ENCODE results near the gene LRRC4C.
"Not testable (repeated sequence)": the region's sequence is repeated elsewhere in the genome, so short reads cannot be mapped to it uniquely, and the experiment has no call there.

Gene LRRC4C

GRCh38 chr11:40179541-40179940 lies 1279.9 kb downstream of the LRRC4C start:
- DNase-seq (ENCODE audit: low read depth, low spot score): no peak

GRCh38 chr11:40178470-40178869 lies 1281.0 kb downstream of the LRRC4C start:
- no peak for DNase-seq (ENCODE audit: low read depth, low spot score)

DNA sequence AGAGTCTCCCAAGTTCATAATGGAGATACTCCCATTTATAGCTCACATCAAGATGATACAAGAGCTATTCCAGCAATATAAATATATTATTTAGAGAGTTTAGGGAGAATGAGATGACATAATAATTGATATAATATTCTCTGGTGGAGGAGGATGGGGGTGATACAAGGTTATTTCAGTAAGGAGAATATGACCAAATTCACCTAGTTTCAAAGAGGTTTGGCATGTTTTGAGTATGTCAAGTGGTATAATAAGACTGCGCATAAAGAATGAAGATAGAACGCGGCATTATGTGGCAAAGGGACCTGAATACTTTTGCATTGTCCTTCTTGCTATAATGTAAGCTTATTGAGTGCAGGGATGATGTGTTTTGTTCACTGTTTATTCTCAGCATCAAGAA lies 1283.5 kb downstream of the LRRC4C start:
- no peak for DNase-seq (ENCODE audit: low read depth, low spot score)

DNA sequence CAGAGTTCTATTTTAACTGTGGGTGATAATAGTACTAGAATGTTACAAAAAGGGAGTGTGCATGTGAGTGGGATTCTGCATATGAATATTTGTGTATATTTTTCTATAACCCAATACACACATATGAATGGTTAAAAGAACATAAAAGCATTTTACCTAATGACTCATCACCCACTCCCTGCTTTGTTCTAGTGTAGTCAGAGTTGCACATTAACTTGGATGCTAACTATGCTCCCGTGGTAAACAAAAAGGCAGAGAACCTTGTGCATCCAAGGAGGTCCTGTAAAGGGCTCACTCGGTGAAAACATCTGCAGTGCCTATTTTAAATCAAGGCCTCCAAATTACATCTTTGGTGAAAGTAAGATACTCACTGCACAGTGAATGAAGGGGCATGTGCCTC lies 1289.4 kb downstream of the LRRC4C start:
- no peak for DNase-seq (ENCODE audit: low read depth, low spot score)

GRCh38 chr11:40168414-40168813 lies 1291.0 kb downstream of the LRRC4C start:
- DNase-seq (ENCODE audit: low read depth, low spot score): no peak

- not testable (repeated sequence) for DNase-seq (ENCODE audit: low read depth, low spot score)
Measured at GRCh38 chr11:40167805-40168204, 1291.6 kb downstream of the LRRC4C start.

- no peak for DNase-seq (ENCODE audit: low read depth, low spot score)
Measured at GRCh38 chr11:40166892-40167291, 1292.6 kb downstream of the LRRC4C start.

- no peak for DNase-seq (ENCODE audit: low read depth, low spot score)
Measured at GRCh38 chr11:40162901-40163883, 1296.3 kb downstream of the LRRC4C start.

- no peak for DNase-seq (ENCODE audit: low read depth, low spot score)
Measured at GRCh38 chr11:40161854-40162410, 1297.5 kb downstream of the LRRC4C start.

DNA sequence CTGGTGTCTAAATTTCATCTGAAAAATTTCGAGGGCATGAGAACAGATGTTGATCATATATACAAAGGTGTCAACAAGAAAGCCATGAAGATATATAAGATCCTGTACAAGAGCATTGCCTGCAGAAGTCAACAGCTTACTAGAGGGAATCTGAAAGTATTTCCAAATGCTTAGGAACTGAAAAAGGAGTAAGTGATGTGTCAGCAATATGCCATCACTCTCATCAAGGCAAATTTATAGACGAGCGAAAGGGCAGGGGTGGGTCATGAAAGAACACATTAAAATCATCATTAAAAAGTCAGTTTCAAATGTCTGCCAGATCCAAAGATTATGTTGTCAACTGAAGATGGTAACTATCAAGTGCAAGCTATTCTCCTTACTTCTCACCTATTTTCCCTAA lies 1299.0 kb downstream of the LRRC4C start:
- DNase-seq (ENCODE audit: low read depth, low spot score): no peak

- no peak for DNase-seq (ENCODE audit: low read depth, low spot score)
Measured at GRCh38 chr11:40149721-40150120, 1309.7 kb downstream of the LRRC4C start.

- no peak for DNase-seq (ENCODE audit: low read depth, low spot score)
Measured at GRCh38 chr11:40140560-40140959, 1318.9 kb downstream of the LRRC4C start.

- no peak for DNase-seq (ENCODE audit: low read depth, low spot score)
Measured at GRCh38 chr11:40139536-40139935, 1319.9 kb downstream of the LRRC4C start.

DNA sequence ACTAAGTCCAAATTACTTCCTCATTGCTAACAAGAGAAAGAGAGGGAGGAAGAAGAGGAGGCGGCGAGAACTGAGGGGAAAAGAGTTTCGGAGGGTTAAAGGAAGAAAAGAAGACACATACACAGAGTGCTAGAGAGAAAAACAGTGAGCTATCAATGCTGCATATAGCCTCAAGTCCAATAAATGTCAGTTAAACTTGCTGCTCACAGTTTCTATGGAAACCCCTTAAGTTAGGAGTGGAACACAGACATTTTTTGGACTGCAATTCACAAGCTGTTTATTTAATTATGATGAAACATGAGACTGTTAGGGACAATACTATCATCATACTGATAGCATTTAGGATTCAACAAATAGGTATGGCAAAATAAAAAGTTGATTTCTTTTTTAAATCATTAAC lies 1320.4 kb downstream of the LRRC4C start:
- no peak for DNase-seq (ENCODE audit: low read depth, low spot score)

- DNase-seq (ENCODE audit: low read depth, low spot score): no peak
Measured at GRCh38 chr11:40134820-40135570, 1324.5 kb downstream of the LRRC4C start.

DNA sequence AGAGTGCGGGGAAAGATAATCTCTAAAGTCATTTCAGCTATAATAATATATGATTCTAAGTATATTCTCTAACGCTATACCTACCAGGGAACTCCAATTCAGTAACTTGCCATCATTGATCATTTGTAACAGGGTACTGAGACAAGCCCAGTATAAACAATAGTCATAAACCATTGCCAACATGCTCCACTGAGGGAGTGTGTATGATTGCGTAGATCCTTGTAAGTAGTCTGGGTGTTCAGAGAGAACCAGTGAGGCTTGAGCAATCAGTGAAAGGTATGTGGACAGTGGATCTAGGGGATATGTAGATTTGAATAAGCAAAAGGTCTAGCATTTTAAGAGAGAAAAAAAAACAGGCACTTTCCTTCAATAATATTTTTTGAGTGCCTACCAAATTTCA lies 1326.0 kb downstream of the LRRC4C start:
- DNase-seq (ENCODE audit: low read depth, low spot score): no peak

DNA sequence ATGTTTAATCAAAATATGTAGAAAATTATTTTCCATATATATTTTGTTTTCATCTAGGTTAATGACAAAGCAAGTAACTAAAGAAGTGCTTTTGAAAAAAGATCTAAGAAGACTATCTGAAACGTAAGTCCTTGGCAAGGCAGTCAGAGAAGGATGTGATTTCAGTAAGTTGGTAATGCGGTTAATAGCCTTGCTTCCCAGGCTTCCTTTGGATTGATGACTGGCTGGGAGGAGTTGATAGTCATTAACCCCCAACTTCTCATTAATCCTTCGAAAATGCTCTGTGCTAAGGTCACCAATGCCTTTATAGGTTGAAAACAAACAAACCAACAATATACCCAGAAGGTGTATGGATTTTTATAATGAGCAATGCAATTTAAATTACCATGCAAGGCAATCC lies 1326.5 kb downstream of the LRRC4C start:
- DNase-seq (ENCODE audit: low read depth, low spot score): no peak

- no peak for DNase-seq (ENCODE audit: low read depth, low spot score)
Measured at GRCh38 chr11:40130427-40130826, 1329.0 kb downstream of the LRRC4C start.

DNA sequence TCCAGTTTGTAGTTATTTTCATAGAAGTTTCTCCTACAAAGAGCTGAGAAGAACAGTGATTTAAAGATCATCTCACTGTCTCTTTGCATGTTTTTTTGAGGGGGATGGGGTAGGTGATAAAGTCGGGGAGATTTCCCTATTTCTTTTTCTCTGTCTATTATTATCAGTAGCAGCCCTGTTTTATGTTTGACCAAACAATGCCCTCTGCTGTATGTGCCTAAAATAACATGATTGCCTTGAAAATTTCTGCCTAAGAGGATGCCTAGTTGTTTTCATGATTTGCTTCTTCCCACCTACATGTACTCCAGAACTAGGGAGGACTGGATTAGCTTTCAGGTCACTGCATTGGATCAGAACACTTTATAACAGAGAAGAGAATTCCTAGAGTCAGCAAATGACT lies 1330.2 kb downstream of the LRRC4C start:
- DNase-seq (ENCODE audit: low read depth, low spot score): no peak

DNA sequence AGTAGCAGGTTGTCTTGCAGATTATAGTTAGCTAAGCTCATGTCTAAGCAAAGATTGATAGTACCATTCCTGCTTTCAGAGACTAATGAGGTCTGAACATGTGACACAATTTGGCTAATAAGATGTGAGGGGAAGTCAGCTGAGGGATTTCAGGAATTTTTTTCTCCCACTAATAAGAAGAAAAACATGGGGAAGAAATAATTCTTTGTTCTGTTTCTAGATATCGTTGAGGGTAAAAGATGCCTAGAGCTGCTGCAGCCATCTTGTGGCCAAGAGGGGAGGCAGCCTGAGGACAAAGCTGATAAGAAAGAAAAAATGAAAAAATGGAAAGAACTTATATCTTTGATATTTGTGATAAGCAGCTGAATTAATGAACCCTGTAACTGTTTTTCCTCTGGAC lies 1334.4 kb downstream of the LRRC4C start:
- DNase-seq (ENCODE audit: low read depth, low spot score): no peak

GRCh38 chr11:40119661-40120060 lies 1339.8 kb downstream of the LRRC4C start:
- DNase-seq (ENCODE audit: low read depth, low spot score): no peak

- no peak for DNase-seq (ENCODE audit: low read depth, low spot score)
Measured at GRCh38 chr11:40118780-40119179, 1340.7 kb downstream of the LRRC4C start.

Data from brain pericyte (primary cell).